Measurements from ENCODE around the gene SCUBE1. TPM values are rescaled to one million over a fixed set of nuclear protein-coding genes. Genes with fewer than 3 reads are reported as not detected.

The SCUBE1 gene
- total RNA-seq, 1 donor from 2014 or later: 54.7 TPM

DNA sequence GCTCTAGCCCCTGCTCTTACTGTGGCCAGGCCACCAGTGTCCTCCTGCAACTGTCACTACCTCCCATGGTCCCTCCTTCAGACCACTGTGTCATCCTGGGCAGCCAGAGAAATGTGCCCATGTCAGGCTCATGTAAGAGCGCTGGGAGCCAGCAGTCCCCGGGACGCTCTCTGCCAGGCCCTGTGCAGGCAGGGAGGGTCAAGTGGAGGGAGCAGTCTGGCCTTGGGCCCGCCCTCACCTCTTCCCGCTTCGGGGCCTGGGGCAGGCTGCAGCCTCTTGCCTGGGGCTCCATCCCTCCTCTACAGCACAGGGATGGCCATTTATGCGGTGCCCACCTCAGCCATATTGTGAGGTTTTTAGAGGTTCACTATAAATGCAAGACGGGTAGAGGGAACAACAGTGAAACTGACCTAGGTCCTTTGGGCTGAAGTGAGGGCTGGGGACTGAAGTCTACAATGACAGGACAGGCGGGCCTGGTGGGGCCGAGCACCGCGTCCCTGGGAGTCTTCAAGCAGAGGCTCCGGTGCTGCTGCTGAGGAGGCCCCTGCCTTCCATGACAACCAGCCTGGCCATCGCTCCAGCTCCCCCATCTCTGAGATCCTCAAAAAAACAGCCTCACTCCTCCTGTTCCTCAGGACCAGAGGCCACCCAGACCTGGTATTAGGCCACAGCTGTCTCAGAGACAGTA lies 101.3 kb downstream of the SCUBE1 start:
- H3K27ac Mint-ChIP-seq (ENCODE audit: unreplicated experiment): no peak overlapping the region
- peaks cover 4% of the 10 kb centered on the region for H3K36me3 Mint-ChIP-seq (ENCODE audit: low read depth, unreplicated experiment)
- no peak for DNase-seq (ENCODE audit: low spot score)
- no peaks in the 10 kb centered on the region for H3K4me1 Mint-ChIP-seq (ENCODE audit: unreplicated experiment)
- TF ChIP-seq, protein P1, sequence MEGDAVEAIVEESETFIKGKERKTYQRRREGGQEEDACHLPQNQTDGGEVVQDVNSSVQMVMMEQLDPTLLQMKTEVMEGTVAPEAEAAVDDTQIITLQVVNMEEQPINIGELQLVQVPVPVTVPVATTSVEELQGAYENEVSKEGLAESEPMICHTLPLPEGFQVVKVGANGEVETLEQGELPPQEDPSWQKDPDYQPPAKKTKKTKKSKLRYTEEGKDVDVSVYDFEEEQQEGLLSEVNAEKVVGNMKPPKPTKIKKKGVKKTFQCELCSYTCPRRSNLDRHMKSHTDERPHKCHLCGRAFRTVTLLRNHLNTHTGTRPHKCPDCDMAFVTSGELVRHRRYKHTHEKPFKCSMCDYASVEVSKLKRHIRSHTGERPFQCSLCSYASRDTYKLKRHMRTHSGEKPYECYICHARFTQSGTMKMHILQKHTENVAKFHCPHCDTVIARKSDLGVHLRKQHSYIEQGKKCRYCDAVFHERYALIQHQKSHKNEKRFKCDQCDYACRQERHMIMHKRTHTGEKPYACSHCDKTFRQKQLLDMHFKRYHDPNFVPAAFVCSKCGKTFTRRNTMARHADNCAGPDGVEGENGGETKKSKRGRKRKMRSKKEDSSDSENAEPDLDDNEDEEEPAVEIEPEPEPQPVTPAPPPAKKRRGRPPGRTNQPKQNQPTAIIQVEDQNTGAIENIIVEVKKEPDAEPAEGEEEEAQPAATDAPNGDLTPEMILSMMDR (IDR thresholded peaks at IDR 0.05; ENCODE audit: unreplicated experiment): no peak
- no peak overlapping the region for H3K4me3 Mint-ChIP-seq (ENCODE audit: unreplicated experiment)
- H3K27me3 Mint-ChIP-seq (ENCODE audit: unreplicated experiment): peaks cover 5% of the 10 kb centered on the region
- H3K9me3 Mint-ChIP-seq (ENCODE audit: unreplicated experiment): no peaks in the 10 kb centered on the region

GRCh38 chr22:43241138-43241597 lies 102.0 kb downstream of the SCUBE1 start:
- H3K27me3 Mint-ChIP-seq (ENCODE audit: unreplicated experiment): peaks cover 5% of the 10 kb centered on the region
- no peak for DNase-seq (ENCODE audit: low spot score)

GRCh38 chr22:43240614-43241013 lies 102.6 kb downstream of the SCUBE1 start:
- H3K4me1 Mint-ChIP-seq (ENCODE audit: unreplicated experiment): peaks cover 7% of the 10 kb centered on the region
- peaks cover 5% of the 10 kb centered on the region for H3K27me3 Mint-ChIP-seq (ENCODE audit: unreplicated experiment)
- no peak for DNase-seq (ENCODE audit: low spot score)
- H3K9me3 Mint-ChIP-seq (ENCODE audit: unreplicated experiment): no peaks in the 10 kb centered on the region
- H3K4me3 Mint-ChIP-seq (ENCODE audit: unreplicated experiment): no peak overlapping the region
- peaks cover 4% of the 10 kb centered on the region for H3K36me3 Mint-ChIP-seq (ENCODE audit: low read depth, unreplicated experiment)
- TF ChIP-seq, protein P1 (IDR thresholded peaks at IDR 0.05; ENCODE audit: unreplicated experiment): no peak
- H3K27ac Mint-ChIP-seq (ENCODE audit: unreplicated experiment): no peak overlapping the region

More at GRCh38 chr22:43241138-43241597, 102.0 kb downstream of the SCUBE1 start:
- Mint-ChIP-seq H3K4me1 (ENCODE audit: unreplicated experiment) (peaks cover 3% of the 10 kb centered on the region), H3K9me3 (ENCODE audit: unreplicated experiment) (no peaks in the 10 kb centered on the region), H3K27ac (ENCODE audit: unreplicated experiment) (no peak overlapping the region), H3K36me3 (ENCODE audit: low read depth, unreplicated experiment) (peaks cover 4% of the 10 kb centered on the region), H3K4me3 (ENCODE audit: unreplicated experiment) (no peak overlapping the region)
- TF ChIP-seq, protein P1 (IDR thresholded peaks at IDR 0.05; ENCODE audit: unreplicated experiment): no peak

DNA sequence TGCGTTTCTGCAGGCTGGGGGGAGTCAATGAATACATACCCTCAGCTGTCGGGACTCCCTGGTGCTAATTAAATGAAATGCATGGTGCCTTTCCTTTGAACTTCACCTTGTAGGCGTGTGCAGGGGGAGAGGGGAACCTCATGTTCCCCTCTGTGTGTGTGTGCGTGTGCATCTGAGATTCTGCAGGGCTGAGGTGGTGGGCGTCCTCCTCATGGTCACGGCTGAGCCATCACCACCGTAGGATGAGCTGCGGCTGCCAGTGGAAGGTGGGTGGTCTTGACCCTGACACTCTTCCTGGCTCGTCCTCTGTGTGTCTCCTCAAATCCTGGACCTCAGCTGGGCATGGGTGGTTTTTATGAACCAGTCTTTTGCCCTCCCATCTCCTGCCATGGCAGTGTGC lies 103.2 kb downstream of the SCUBE1 start:
- TF ChIP-seq, protein P1 (IDR thresholded peaks at IDR 0.05; ENCODE audit: unreplicated experiment): no peak
- Mint-ChIP-seq H3K9me3 (ENCODE audit: unreplicated experiment) (no peaks in the 10 kb centered on the region), H3K27ac (ENCODE audit: unreplicated experiment) (no peak overlapping the region), H3K27me3 (ENCODE audit: unreplicated experiment) (peaks cover 5% of the 10 kb centered on the region), H3K4me3 (ENCODE audit: unreplicated experiment) (no peak overlapping the region), H3K4me1 (ENCODE audit: unreplicated experiment) (peaks cover 8% of the 10 kb centered on the region), H3K36me3 (ENCODE audit: low read depth, unreplicated experiment) (peaks cover 4% of the 10 kb centered on the region)
- no peak for DNase-seq (ENCODE audit: low spot score)

GRCh38 chr22:43239193-43239780 lies 103.9 kb downstream of the SCUBE1 start:
- Mint-ChIP-seq H3K4me3 (ENCODE audit: unreplicated experiment) (no peak overlapping the region), H3K27ac (ENCODE audit: unreplicated experiment) (no peak overlapping the region), H3K36me3 (ENCODE audit: low read depth, unreplicated experiment) (peaks cover 4% of the 10 kb centered on the region), H3K27me3 (ENCODE audit: unreplicated experiment) (peaks cover 5% of the 10 kb centered on the region), H3K9me3 (ENCODE audit: unreplicated experiment) (no peaks in the 10 kb centered on the region), H3K4me1 (ENCODE audit: unreplicated experiment) (peaks cover 8% of the 10 kb centered on the region)
- TF ChIP-seq, protein P1 (IDR thresholded peaks at IDR 0.05; ENCODE audit: unreplicated experiment): no peak
- DNase-seq (ENCODE audit: low spot score): no peak

Measured in endothelial cell (in vitro differentiated cells).